Liver (tissue), 9 donors: ENCODE measurements around the gene CYP11A1. TPM values are rescaled to one million over a fixed set of nuclear protein-coding genes. Genes with fewer than 3 reads are reported as not detected.

ENCODE experiments used
- DNase-seq: peaks from one replicate; pipeline ENCODE4 v3.0.0-alpha.2; 2017; ENCODE audit warnings: low spot score
- H3K27ac ChIP-seq, 2 donors: one replicate each; pipeline ENCODE4 v1.7.0; 2013; ENCODE audit warnings: inconsistent platforms in 2 of 2, low read length in 2 of 2, control low read depth in 1 of 2, low read depth in 1 of 2, mild to moderate bottlenecking in 1 of 2
- H3K27me3 ChIP-seq, 4 donors: one replicate each; pipeline versions ENCODE4 v1.6.1 to v1.7.0; 2013; ENCODE audit warnings: low read length in 3 of 4, inconsistent platforms in 1 of 4, mild to moderate bottlenecking in 1 of 4, moderate library complexity in 1 of 4; ENCODE audit not compliant: control insufficient read depth in 4 of 4, insufficient read depth in 4 of 4
- H3K36me3 ChIP-seq, 4 donors: one replicate each; pipeline versions ENCODE4 v1.6.1 to v1.7.0; 2013; ENCODE audit warnings: low read length in 3 of 4, mild to moderate bottlenecking in 3 of 4, low read depth in 1 of 4, moderate library complexity in 1 of 4; ENCODE audit not compliant: control insufficient read depth in 4 of 4, insufficient read depth in 3 of 4
- H3K4me1 ChIP-seq, 4 donors: one replicate each; pipeline versions ENCODE4 v1.6.1 to v1.7.0; 2013; ENCODE audit warnings: low read length in 3 of 4, mild to moderate bottlenecking in 3 of 4, moderate library complexity in 1 of 4; ENCODE audit not compliant: control insufficient read depth in 4 of 4, insufficient read depth in 4 of 4
- H3K4me3 ChIP-seq, 3 donors: one replicate each; pipeline versions ENCODE4 v1.6.1 to v1.7.0; 2013; ENCODE audit warnings: low read length in 3 of 3, control low read depth in 1 of 3, low read depth in 1 of 3, mild to moderate bottlenecking in 1 of 3
- H3K9ac ChIP-seq, 2 donors: one replicate each; pipeline ENCODE4 v1.7.0; 2013; ENCODE audit warnings: low read length in 2 of 2, mild to moderate bottlenecking in 2 of 2, moderate library complexity in 2 of 2, control low read depth in 1 of 2, low read depth in 1 of 2
- H3K9me3 ChIP-seq, 4 donors: one replicate each; pipeline versions ENCODE4 v1.6.1 to v1.7.0; 2013; ENCODE audit warnings: low read length in 3 of 4; ENCODE audit not compliant: control insufficient read depth in 4 of 4
- ATF3 ChIP-seq: IDR thresholded peaks from 2 replicates; pipeline ENCODE4 v1.6.1; 2016; ENCODE audit warnings: antibody characterized with exemption
- CTCF ChIP-seq: fragments of 150-350 bp; IDR thresholded peaks from 2 replicates; pipeline ENCODE4 v1.5.1; 2017; ENCODE audit warnings: improper control_type of control experiment, low read depth, low read length; ENCODE audit not compliant: missing input control
- EGR1 ChIP-seq, 2 donors: IDR thresholded peaks; 2 replicates each; pipeline ENCODE4 v1.6.1; 2016 to 2018; ENCODE audit warnings: antibody characterized with exemption in 2 of 2, low read depth in 2 of 2
- FOXA1 ChIP-seq: IDR thresholded peaks from 2 replicates; pipeline ENCODE4 v1.6.1; 2016; ENCODE audit warnings: antibody characterized with exemption
- FOXA2 ChIP-seq: IDR thresholded peaks from 2 replicates; pipeline ENCODE4 v1.6.1; 2016; ENCODE audit warnings: antibody characterized with exemption
- GABPA ChIP-seq, 2 donors: IDR thresholded peaks in 1 of 2; conservative IDR thresholded peaks in 1 of 2; 2 replicates each; pipeline ENCODE4 v1.6.1; 2016; ENCODE audit warnings: antibody characterized with exemption in 2 of 2, mild to moderate bottlenecking in 1 of 2, moderate library complexity in 1 of 2
- HNF4A ChIP-seq, 2 donors: conservative IDR thresholded peaks; 2 replicates each; pipeline ENCODE4 v1.6.1; 2016; ENCODE audit warnings: antibody characterized with exemption in 2 of 2, mild to moderate bottlenecking in 2 of 2
- HNF4G ChIP-seq: IDR thresholded peaks from 2 replicates; pipeline ENCODE4 v1.6.1; 2016; ENCODE audit warnings: antibody characterized with exemption
- JUND ChIP-seq, 2 donors: IDR thresholded peaks; 2 replicates each; pipeline ENCODE4 v1.6.1; 2016; ENCODE audit warnings: antibody characterized with exemption in 2 of 2
- MAX ChIP-seq: IDR thresholded peaks from 2 replicates; pipeline ENCODE4 v1.6.1; 2016; ENCODE audit warnings: antibody characterized with exemption
- NR2F2 ChIP-seq: IDR thresholded peaks from 2 replicates; pipeline ENCODE4 v1.6.1; 2016; ENCODE audit warnings: antibody characterized with exemption
- RAD21 ChIP-seq, 2 donors: IDR thresholded peaks; 2 replicates each; pipeline ENCODE4 v1.6.1; 2016; ENCODE audit warnings: antibody characterized with exemption in 2 of 2, mild to moderate bottlenecking in 2 of 2
- REST ChIP-seq: IDR thresholded peaks from 2 replicates; pipeline ENCODE4 v1.6.1; 2016; ENCODE audit warnings: antibody characterized with exemption, mild to moderate bottlenecking
- RXRA ChIP-seq, 2 donors: IDR thresholded peaks; 2 replicates each; pipeline ENCODE4 v1.6.1; 2017 to 2018; ENCODE audit warnings: antibody characterized with exemption in 2 of 2, mild to moderate bottlenecking in 1 of 2
- SP1 ChIP-seq: IDR thresholded peaks from 2 replicates; pipeline ENCODE4 v1.6.1; 2018; ENCODE audit warnings: antibody characterized with exemption, mild to moderate bottlenecking
- TAF1 ChIP-seq: conservative IDR thresholded peaks from 2 replicates; pipeline ENCODE4 v1.6.1; 2016; ENCODE audit warnings: antibody characterized with exemption, mild to moderate bottlenecking
- YY1 ChIP-seq: IDR thresholded peaks from 2 replicates; pipeline ENCODE4 v1.6.1; 2016; ENCODE audit warnings: antibody characterized with exemption, mild to moderate bottlenecking
- ZBTB33 ChIP-seq: IDR thresholded peaks from 2 replicates; pipeline ENCODE4 v1.6.1; 2016; ENCODE audit warnings: antibody characterized with exemption
- polyA plus RNA-seq, 2 donors: library from polyadenylated mRNA; stranded (reverse) in 1 of 2; unstranded in 1 of 2; fragments of 200-250 nt in 1 of 2; fragments of >200 nt in 1 of 2; fragmentation: Nextera tagmentation in 1 of 2; extraction: Ambion mirVana in 1 of 2; gene quantifications; one replicate each; pipeline versions ENCODE4 v1.2.1 to v1.2.3, GENCODE V29; 2013 to 2015
- total RNA-seq, 2 donors: library from RNA; depleted of rRNA; stranded (reverse); fragments of >200 nt; gene quantifications; one replicate each; pipeline ENCODE4 v1.2.3, GENCODE V29; 2014
- donor health status: healthy.
- donor health status: healthy.
- donor health status: healthy.
- donor health status: healthy.
- donor health status: healthy.

The CYP11A1 gene
- total and polyA plus RNA-seq, 4 donors, result 0.47 to 2.3 (median 1.9) TPM

- Histone ChIP-seq H3K4me1 (no peaks in the 10 kb centered on the region), H3K4me3 (no peak overlapping the region), H3K9ac (no peak overlapping the region), H3K9me3 (no peaks in the 10 kb centered on the region), H3K27me3 (no peaks in the 10 kb centered on the region), H3K36me3 (no peaks in the 10 kb centered on the region), H3K27ac (no peak overlapping the region)
- TF ChIP-seq FOXA2 (no peak), YY1 (no peak), JUND (IDR thresholded peaks at IDR 0.05) (no peak), HNF4G (no peak), HNF4A (conservative IDR thresholded peaks at IDR 0.05) (no peak), SP1 (no peak), NR2F2 (no peak), EGR1 (IDR thresholded peaks at IDR 0.05; ENCODE audit: low read depth in 2 of 2) (no peak), MAX (no peak), RXRA (IDR thresholded peaks at IDR 0.05) (no peak), RAD21 (IDR thresholded peaks at IDR 0.05) (no peak)
- no peak for DNase-seq
Measured at GRCh38 chr15:74290645-74291044, 76.8 kb downstream of the CYP11A1 start.

- H3K27ac ChIP-seq, result no peak overlapping the region
- no peaks in the 10 kb centered on the region for H3K27me3 ChIP-seq
- TF ChIP-seq GABPA (IDR thresholded peaks at IDR 0.05 in 1 of 2, conservative IDR thresholded peaks at IDR 0.05 in 1 of 2) (no peak), ZBTB33 (no peak), RXRA (IDR thresholded peaks at IDR 0.05) (no peak), TAF1 (no peak), HNF4A (conservative IDR thresholded peaks at IDR 0.05) (no peak), CTCF (no peak), RAD21 (IDR thresholded peaks at IDR 0.05) (no peak), ATF3 (no peak), HNF4G (no peak), FOXA1 (no peak), YY1 (no peak), JUND (IDR thresholded peaks at IDR 0.05) (no peak), EGR1 (IDR thresholded peaks at IDR 0.05; ENCODE audit: low read depth in 2 of 2) (no peak), NR2F2 (no peak), REST (no peak), FOXA2 (no peak), MAX (no peak), SP1 (no peak)
- H3K4me3 ChIP-seq, result no peak overlapping the region
- H3K36me3 ChIP-seq, result no peaks in the 10 kb centered on the region
- no peak overlapping the region for H3K9ac ChIP-seq
- no peaks in the 10 kb centered on the region for H3K4me1 ChIP-seq
- H3K9me3 ChIP-seq, result no peaks in the 10 kb centered on the region
- DNase-seq, result no peak
Measured at GRCh38 chr15:74289671-74290070, 77.8 kb downstream of the CYP11A1 start.
